Measurements from ENCODE around the gene MAVS.
A peak's percentile ranks its signal among the peaks of the same experiment; 100 is the strongest.
"Not testable (repeated sequence)": the region's sequence is repeated elsewhere in the genome, so short reads cannot be mapped to it uniquely, and the experiment has no call there.

The MAVS gene

GRCh38 chr20:3836132-3836531 is 10.5 kb upstream of the MAVS start:
- TF ChIP-seq MAX (IDR thresholded peaks at IDR 0.05; ENCODE audit: low read depth, low read length) = no peak
- TF ChIP-seq POLR2A (IDR thresholded peaks at IDR 0.05; ENCODE audit: extremely low read depth, insufficient read length) = no peak
- TF ChIP-seq MYC (IDR thresholded peaks at IDR 0.05; ENCODE audit: low read depth, low read length) = no peak
- no peak for TF ChIP-seq CTCF (IDR thresholded peaks at IDR 0.05; ENCODE audit: low read depth, low read length)
- no peak for DNase-seq (ENCODE audit: low read depth)
- H3K4me3 ChIP-seq (ENCODE audit: low read depth, low read length) = no peak overlapping the region

- DNase-seq (ENCODE audit: low read depth) = peak; percentile 76
- TF ChIP-seq MYC (IDR thresholded peaks at IDR 0.05; ENCODE audit: low read depth, low read length) (no peak), POLR2A (IDR thresholded peaks at IDR 0.05; ENCODE audit: extremely low read depth, insufficient read length) (no peak), CTCF (IDR thresholded peaks at IDR 0.05; ENCODE audit: low read depth, low read length) (no peak), MAX (IDR thresholded peaks at IDR 0.05; ENCODE audit: low read depth, low read length) (no peak)
- H3K4me3 ChIP-seq (ENCODE audit: low read depth, low read length) = no peak overlapping the region
Observed at GRCh38 chr20:3839328-3839727, 7.3 kb upstream of the MAVS start.

GRCh38 chr20:3840201-3840600 is 6.4 kb upstream of the MAVS start:
- H3K4me3 ChIP-seq (ENCODE audit: low read depth, low read length); DNase-seq (ENCODE audit: low read depth): not testable (repeated sequence)

GRCh38 chr20:3842348-3842930 is 4.2 kb upstream of the MAVS start:
- no peak for DNase-seq (ENCODE audit: low read depth)
- TF ChIP-seq POLR2A (IDR thresholded peaks at IDR 0.05; ENCODE audit: extremely low read depth, insufficient read length) (no peak), MAX (IDR thresholded peaks at IDR 0.05; ENCODE audit: low read depth, low read length) (no peak), MYC (IDR thresholded peaks at IDR 0.05; ENCODE audit: low read depth, low read length) (no peak), CTCF (IDR thresholded peaks at IDR 0.05; ENCODE audit: low read depth, low read length) (no peak)

GRCh38 chr20:3843490-3843889 is 3.1 kb upstream of the MAVS start:
- TF ChIP-seq POLR2A (IDR thresholded peaks at IDR 0.05; ENCODE audit: extremely low read depth, insufficient read length) (no peak), MAX (IDR thresholded peaks at IDR 0.05; ENCODE audit: low read depth, low read length) (no peak), CTCF (IDR thresholded peaks at IDR 0.05; ENCODE audit: low read depth, low read length) (no peak), MYC (IDR thresholded peaks at IDR 0.05; ENCODE audit: low read depth, low read length) (no peak)
- DNase-seq (ENCODE audit: low read depth) = peak; percentile 82
- no peak overlapping the region for H3K4me3 ChIP-seq (ENCODE audit: low read depth, low read length)

More at GRCh38 chr20:3842348-3842930, 4.2 kb upstream of the MAVS start:
- H3K4me3 ChIP-seq (ENCODE audit: low read depth, low read length) = no peak overlapping the region

- H3K4me3 ChIP-seq (ENCODE audit: low read depth, low read length); DNase-seq (ENCODE audit: low read depth): not testable (repeated sequence)
Observed at GRCh38 chr20:3843990-3844619, 2.5 kb upstream of the MAVS start.

GRCh38 chr20:3846378-3846739 is 275 bp upstream of the MAVS start:
- DNase-seq (ENCODE audit: low read depth) = no peak
- no peak for TF ChIP-seq MYC (IDR thresholded peaks at IDR 0.05; ENCODE audit: low read depth, low read length)
- no peak for TF ChIP-seq POLR2A (IDR thresholded peaks at IDR 0.05; ENCODE audit: extremely low read depth, insufficient read length)
- TF ChIP-seq CTCF (IDR thresholded peaks at IDR 0.05; ENCODE audit: low read depth, low read length) = no peak
- TF ChIP-seq MAX (IDR thresholded peaks at IDR 0.05; ENCODE audit: low read depth, low read length) = no peak
- H3K4me3 ChIP-seq (ENCODE audit: low read depth, low read length) = peak overlapping the region; percentile 71
